Tibial artery (tissue), 4 donors: ENCODE measurements around the gene COG5.

Experiments used
- DNase-seq, 2 donors: peaks; one replicate each; pipeline ENCODE4 v3.0.0-alpha.2; 2019
- H3K27ac ChIP-seq, 2 donors: fragments of 200-600 bp; sonication (generic) in 1 of 2; 1 replicate in 1 of 2; 2 replicates in 1 of 2; pipeline ENCODE4 v1.5.1; 2018 to 2019; ENCODE audit warnings: mild to moderate bottlenecking in 1 of 2
- H3K27me3 ChIP-seq, 2 donors: fragments of 200-600 bp; sonication (generic) in 1 of 2; one replicate each; pipeline versions ENCODE4 v1.5.1 to v1.6.0; 2016 to 2019
- H3K36me3 ChIP-seq, 3 donors: fragments of 200-600 bp; sonication (generic) in 2 of 3; one replicate each; pipeline ENCODE4 v1.5.1; 2016 to 2019; ENCODE audit warnings: mild to moderate bottlenecking in 2 of 3
- H3K4me1 ChIP-seq, 4 donors: fragments of 200-600 bp; sonication (generic) in 2 of 4; 1 replicate in 3 of 4; 2 replicates in 1 of 4; pipeline ENCODE4 v1.5.1; 2016 to 2019
- H3K4me3 ChIP-seq, 2 donors: fragments of 200-600 bp; sonication (generic) in 1 of 2; 1 replicate in 1 of 2; 2 replicates in 1 of 2; pipeline ENCODE4 v1.5.1; 2018 to 2019; ENCODE audit warnings: mild to moderate bottlenecking in 2 of 2
- H3K9me3 ChIP-seq, 3 donors: fragments of 200-600 bp; sonication (generic) in 1 of 3; one replicate each; pipeline ENCODE4 v1.5.1; 2016 to 2019
- intact Hi-C: fragments of 100-400 bp; cut with DNase I; formaldehyde crosslinking; loops from one replicate; pipeline ENCODE4 v1.15.0; 2023; ENCODE audit warnings: low total_unique reads
- TF ChIP-seq, protein P1 (sequence below), 2 experiments: fragments of 200-600 bp in 1 of 2; fragments of 450-650 bp in 1 of 2; IDR thresholded peaks; one replicate each; pipeline ENCODE4 v1.5.1; 2017 to 2019; ENCODE audit warnings: antibody characterized with exemption in 2 of 2, mild to moderate bottlenecking in 1 of 2, moderate library complexity in 1 of 2

The COG5 gene

DNA sequence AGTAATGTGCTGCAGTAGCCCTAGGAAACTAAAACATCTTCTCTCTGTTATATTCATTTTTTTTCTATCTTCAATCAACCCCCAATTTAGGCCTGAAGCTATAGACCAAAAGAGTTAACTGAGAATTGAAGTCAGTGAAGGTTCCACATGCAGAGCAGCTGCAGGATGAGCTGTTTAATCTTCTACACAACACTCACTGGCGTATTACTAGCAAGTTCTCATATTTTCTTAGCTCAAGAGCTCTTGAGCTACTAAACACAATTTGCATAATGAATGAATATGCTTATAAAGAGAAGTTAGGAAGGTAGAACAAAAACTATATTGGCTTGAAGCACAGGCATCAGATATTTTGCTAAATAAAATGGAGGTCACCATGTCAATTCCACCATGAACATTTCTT is 135.1 kb downstream of the COG5 start:
- no peaks in the 10 kb centered on the region for H3K27me3 ChIP-seq
- peaks cover 0 to 13% (median 1%) of the 10 kb centered on the region in 4 donors for H3K4me1 ChIP-seq
- H3K4me3 ChIP-seq: no peak overlapping the region
- TF ChIP-seq, protein P1, sequence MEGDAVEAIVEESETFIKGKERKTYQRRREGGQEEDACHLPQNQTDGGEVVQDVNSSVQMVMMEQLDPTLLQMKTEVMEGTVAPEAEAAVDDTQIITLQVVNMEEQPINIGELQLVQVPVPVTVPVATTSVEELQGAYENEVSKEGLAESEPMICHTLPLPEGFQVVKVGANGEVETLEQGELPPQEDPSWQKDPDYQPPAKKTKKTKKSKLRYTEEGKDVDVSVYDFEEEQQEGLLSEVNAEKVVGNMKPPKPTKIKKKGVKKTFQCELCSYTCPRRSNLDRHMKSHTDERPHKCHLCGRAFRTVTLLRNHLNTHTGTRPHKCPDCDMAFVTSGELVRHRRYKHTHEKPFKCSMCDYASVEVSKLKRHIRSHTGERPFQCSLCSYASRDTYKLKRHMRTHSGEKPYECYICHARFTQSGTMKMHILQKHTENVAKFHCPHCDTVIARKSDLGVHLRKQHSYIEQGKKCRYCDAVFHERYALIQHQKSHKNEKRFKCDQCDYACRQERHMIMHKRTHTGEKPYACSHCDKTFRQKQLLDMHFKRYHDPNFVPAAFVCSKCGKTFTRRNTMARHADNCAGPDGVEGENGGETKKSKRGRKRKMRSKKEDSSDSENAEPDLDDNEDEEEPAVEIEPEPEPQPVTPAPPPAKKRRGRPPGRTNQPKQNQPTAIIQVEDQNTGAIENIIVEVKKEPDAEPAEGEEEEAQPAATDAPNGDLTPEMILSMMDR (IDR thresholded peaks at IDR 0.05): no peak
- H3K27ac ChIP-seq: no peak overlapping the region
- intact Hi-C loops: no loop called here
- no peaks in the 10 kb centered on the region for H3K9me3 ChIP-seq
- H3K36me3 ChIP-seq: no peaks in the 10 kb centered on the region
- no peak for DNase-seq

DNA sequence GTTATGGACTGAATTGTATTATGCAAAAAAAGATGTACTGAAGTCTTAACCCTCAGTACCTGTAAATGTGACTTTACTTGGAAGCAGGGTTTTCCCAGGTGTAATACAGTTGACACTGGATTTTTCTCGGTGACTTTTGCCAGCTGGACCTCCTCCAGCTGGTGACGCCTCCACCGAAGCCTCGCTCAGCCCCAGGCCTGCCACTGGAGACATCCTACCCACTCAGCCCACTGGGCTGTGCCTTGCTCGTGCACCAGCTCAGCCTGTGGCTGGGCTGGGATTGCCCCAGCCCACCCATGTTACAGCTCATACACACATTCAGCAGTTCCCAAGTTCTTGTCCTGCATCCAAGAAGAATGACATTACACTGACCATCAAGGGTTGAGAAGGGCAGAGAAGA is 136.3 kb downstream of the COG5 start:
- TF ChIP-seq, protein P1 (IDR thresholded peaks at IDR 0.05): no peak

DNA sequence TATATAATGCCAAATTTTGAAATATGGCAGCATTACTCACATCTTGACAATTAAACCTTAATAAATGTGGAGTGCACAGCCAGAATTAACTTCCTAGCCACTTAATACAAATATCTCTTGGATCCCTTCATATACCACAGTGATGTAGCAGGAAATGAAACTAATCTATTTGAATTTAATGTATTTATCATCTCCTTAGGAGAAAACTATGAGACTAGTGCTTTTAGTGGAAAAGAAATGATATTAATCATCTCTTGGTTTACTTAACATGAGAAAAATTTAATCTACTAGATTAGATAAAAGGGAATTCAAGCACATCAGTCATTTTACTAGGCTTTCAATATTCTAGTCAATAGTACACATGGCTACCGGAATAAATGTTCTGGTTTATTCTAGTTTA is 149.5 kb downstream of the COG5 start:
- Histone ChIP-seq H3K36me3 (peaks cover 7 to 11% (median 7%) of the 10 kb centered on the region in 3 donors), H3K27ac (no peak overlapping the region), H3K9me3 (no peaks in the 10 kb centered on the region), H3K4me3 (no peak overlapping the region), H3K27me3 (no peaks in the 10 kb centered on the region), H3K4me1 (no peaks in the 10 kb centered on the region)
- no peak for DNase-seq
- TF ChIP-seq, protein P1 (IDR thresholded peaks at IDR 0.05): no peak
- intact Hi-C loops: no loop called here

More for the DNA sequence above, 136.3 kb downstream of the COG5 start:
- DNase-seq: no peak
- no peak overlapping the region for H3K27ac ChIP-seq
- H3K36me3 ChIP-seq: no peaks in the 10 kb centered on the region
- H3K4me3 ChIP-seq: no peak overlapping the region
- H3K27me3 ChIP-seq: no peaks in the 10 kb centered on the region
- intact Hi-C loops: no loop called here
- H3K9me3 ChIP-seq: no peaks in the 10 kb centered on the region
- peaks cover 0 to 10% (median 1%) of the 10 kb centered on the region in 4 donors for H3K4me1 ChIP-seq

DNA sequence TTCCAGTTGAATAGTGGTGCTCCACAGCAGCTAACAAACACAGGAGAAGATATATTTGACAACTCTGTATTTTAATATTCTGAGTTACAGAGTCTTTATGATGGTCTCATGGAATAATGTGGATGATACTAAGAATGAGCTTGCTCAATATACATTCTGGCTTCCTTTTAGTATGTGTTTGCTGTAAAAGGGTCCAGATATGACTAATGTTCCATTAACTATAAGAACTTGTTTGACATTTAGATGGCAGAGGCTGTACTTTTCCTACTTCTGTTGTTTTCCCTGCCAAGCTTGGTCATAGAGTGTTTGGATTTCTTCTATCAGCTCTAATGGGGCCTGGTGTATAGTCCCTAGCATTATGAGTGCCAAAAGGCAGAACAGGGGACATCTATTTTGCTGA is 155.4 kb downstream of the COG5 start:
- Histone ChIP-seq H3K36me3 (peaks cover 7 to 11% (median 7%) of the 10 kb centered on the region in 3 donors), H3K9me3 (no peaks in the 10 kb centered on the region), H3K4me1 (no peaks in the 10 kb centered on the region), H3K4me3 (no peak overlapping the region), H3K27ac (no peak overlapping the region), H3K27me3 (no peaks in the 10 kb centered on the region)
- DNase-seq: no peak
- TF ChIP-seq, protein P1 (IDR thresholded peaks at IDR 0.05): no peak
- intact Hi-C loops: no loop called here

DNA sequence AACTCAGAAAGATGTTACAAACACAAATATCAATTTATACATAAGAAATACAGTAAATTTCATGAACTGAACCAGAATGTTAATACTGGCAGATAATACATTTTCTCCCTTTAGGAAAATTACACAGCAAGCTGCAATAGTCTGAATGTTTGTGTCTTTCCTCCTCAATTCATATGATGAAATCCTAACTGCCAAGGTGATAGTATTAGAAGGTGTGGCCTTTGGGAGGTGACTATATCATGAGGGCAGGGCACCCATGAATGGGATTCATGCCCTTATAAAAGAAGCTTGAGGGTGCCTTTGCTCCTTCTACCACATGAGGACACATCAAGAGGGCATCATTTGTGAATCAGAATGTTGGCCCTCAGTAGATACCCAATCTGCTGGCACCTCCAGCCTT is 158.2 kb downstream of the COG5 start:
- no peak for DNase-seq
- intact Hi-C loops: no loop called here

More for the DNA sequence above, 158.2 kb downstream of the COG5 start:
- TF ChIP-seq, protein P1 (IDR thresholded peaks at IDR 0.05): no peak
- H3K4me1 ChIP-seq: no peaks in the 10 kb centered on the region
- no peaks in the 10 kb centered on the region for H3K9me3 ChIP-seq
- no peak overlapping the region for H3K27ac ChIP-seq
- H3K4me3 ChIP-seq: no peak overlapping the region
- H3K27me3 ChIP-seq: no peaks in the 10 kb centered on the region
- H3K36me3 ChIP-seq: peaks cover 0 to 4% (median 4%) of the 10 kb centered on the region in 3 donors
